HepG2 (cell line): ENCODE data around the gene PRKAR2B. TPM values are rescaled to one million over a fixed set of nuclear protein-coding genes. Genes with fewer than 3 reads are reported as not detected.

Experiments used
- ATAC-seq: fragments of 200-7000 bp; cut with Tn5 transposase; 3 replicates; pipeline ENCODE4 v1.9.1; 2020; ENCODE audit warnings: mild to moderate bottlenecking, moderate library complexity
- BruUV-seq: library from RNA; stranded (reverse); fragments of 400-500 nt; replicated peaks from 2 replicates; lab custom pipeline; 2021; lab: Mats Ljungman, UMichigan
- CTCF ChIA-PET: fragments of 300-600 bp; formaldehyde crosslinking; extraction: SDS; loops from one replicate; lab custom pipeline; 2021; ENCODE audit warnings: low total read pairs, inconsistent platforms, low intra/inter-chr PET ratio; lab: Yijun Ruan, JAX
- POLR2A ChIA-PET: fragments of 350-600 bp; sonication (Branson Sonifier 250); formaldehyde crosslinking; loops from one replicate; lab custom pipeline; 2020; ENCODE audit warnings: antibody characterized with exemption, inconsistent platforms; lab: Yijun Ruan, JAX
- DNase-seq: peaks from one replicate; pipeline ENCODE4 v3.0.0-alpha.2; 2015; ENCODE audit warnings: low spot score
- FAIRE-seq: peaks from 3 replicates; lab custom pipeline; 2011; peaks lifted over from hg19 to GRCh38; lab: Jason Lieb, UNC
- H2AFZ ChIP-seq: one replicate; pipeline ENCODE4 v1.6.1; 2011; ENCODE audit warnings: low read length, inconsistent platforms
- H3K27ac ChIP-seq: fragments of 300-600 bp; 3 replicates; pipeline ENCODE4 v1.8.0; 2011; ENCODE audit warnings: mixed run types, mild to moderate bottlenecking, mixed read lengths, low read length, inconsistent platforms; ENCODE audit not compliant: insufficient read depth; ENCODE audit errors: extremely low read length
- H3K27me3 ChIP-seq, 2 experiments: fragments of 200-600 bp in 1 of 2; 2 replicates in 1 of 2; 3 replicates in 1 of 2; pipeline versions ENCODE4 v1.6.0 to v1.8.0; 2011; ENCODE audit warnings: low read length in 2 of 2, mild to moderate bottlenecking in 2 of 2, moderate library complexity in 2 of 2, inconsistent platforms in 1 of 2; ENCODE audit not compliant: insufficient read depth in 2 of 2, control insufficient read depth in 1 of 2
- H3K36me3 ChIP-seq, 2 experiments: fragments of 200-600 bp in 1 of 2; replicated peaks in 1 of 2; 2 replicates in 1 of 2; 3 replicates in 1 of 2; pipeline versions ENCODE4 v1.5.1 to v1.8.0; 2011; ENCODE audit warnings: low read length in 2 of 2, inconsistent platforms in 1 of 2; ENCODE audit not compliant: insufficient read depth in 2 of 2, control insufficient read depth in 1 of 2
- H3K4me1 ChIP-seq: 2 replicates; pipeline ENCODE4 v1.5.1; 2012; ENCODE audit warnings: low read length, inconsistent platforms; ENCODE audit not compliant: insufficient read depth
- H3K4me2 ChIP-seq: 2 replicates; pipeline ENCODE4 v1.6.0; 2011; ENCODE audit warnings: low read depth, low read length, inconsistent platforms
- H3K4me3 ChIP-seq, 3 experiments: fragments of 200-600 bp in 1 of 3; sonication (generic), shearing (Covaris generic) in 1 of 3; replicated peaks in 1 of 3; 2 replicates each; pipeline ENCODE4 v1.5.1; 2011 to 2016; ENCODE audit warnings: low read length in 3 of 3, inconsistent platforms in 2 of 3, low read depth in 2 of 3, mild to moderate bottlenecking in 2 of 3, control low read depth in 1 of 3, mixed read lengths in 1 of 3; ENCODE audit not compliant: insufficient read depth in 1 of 3
- H3K79me2 ChIP-seq: one replicate; pipeline ENCODE4 v1.6.1; 2011; ENCODE audit warnings: low read length, inconsistent platforms; ENCODE audit not compliant: insufficient read depth
- H3K9ac ChIP-seq: 2 replicates; pipeline ENCODE4 v1.6.0; 2011; ENCODE audit warnings: mild to moderate bottlenecking, low read depth, low read length, inconsistent platforms; ENCODE audit not compliant: insufficient read depth
- H3K9me3 ChIP-seq: 2 replicates; pipeline ENCODE4 v1.5.1; 2012; ENCODE audit warnings: mild to moderate bottlenecking, low read length
- H4K20me1 ChIP-seq: 2 replicates; pipeline ENCODE4 v1.6.0; 2011; ENCODE audit warnings: inconsistent platforms, mild to moderate bottlenecking, low read length, moderate library complexity; ENCODE audit not compliant: insufficient read depth
- AFF4 ChIP-seq: sonication (generic); formaldehyde crosslinking; IDR thresholded peaks from 2 replicates; pipeline ENCODE4 v1.4.0; 2020; ENCODE audit warnings: missing genetic modification reagents
- CBX2 ChIP-seq, 2 experiments: fragments of 200-600 bp in 1 of 2; sonication (generic); formaldehyde crosslinking in 1 of 2; IDR thresholded peaks; 2 replicates each; pipeline versions ENCODE4 v1.7.0 to v1.8.1; 2018 to 2022; ENCODE audit warnings: low read depth in 2 of 2, low read length in 1 of 2, mild to moderate bottlenecking in 1 of 2, missing genetic modification reagents in 1 of 2
- ZNF12 ChIP-seq: sonication (generic); formaldehyde crosslinking; IDR thresholded peaks from 2 replicates; pipeline ENCODE4 v1.5.0; 2020; ENCODE audit warnings: missing genetic modification reagents
- WGBS: methylation state at CpG from one replicate; pipeline ENCODE4 v1.1.6; 2017; ENCODE audit warnings: low lambda C conversion rate; 5-methylcytosine and 5-hydroxymethylcytosine counted together
- in situ Hi-C: cut with HindIII; loops from 2 replicates; pipeline ENCODE4 v1.10.0; 2017; ENCODE audit warnings: low pct_unique_long_range_greater_than_20kb; ENCODE audit not compliant: extremely low pct_ligation_motif_present
- intact Hi-C: fragments of 100-400 bp; cut with micrococcal nuclease; formaldehyde crosslinking; loops from one replicate; pipeline ENCODE4 v1.10.0; 2022; ENCODE audit not compliant: unreplicated experiment
- polyA plus RNA-seq, 8 experiments: library from polyadenylated mRNA; depleted of rRNA in 3 of 8; stranded (reverse) in 7 of 8; unstranded in 1 of 8; fragments of >200 nt; fragmentation: Illumina TruSeq in 4 of 8; extraction: Trizol in 4 of 8; gene quantifications; 2 replicates each; pipeline versions ENCODE4 v1.2.1 to v1.2.3, GENCODE V29; 2011 to 2016; ENCODE audit warnings: low read depth in 4 of 8, missing spikeins in 1 of 8, mixed read lengths in 1 of 8; ENCODE audit not compliant: insufficient read depth in 1 of 8
- total RNA-seq, 5 experiments: library from RNA; depleted of rRNA; stranded (reverse); fragments of >200 nt; fragmentation: Illumina TruSeq; extraction: Trizol; gene quantifications; 2 replicates each; pipeline ENCODE4 v1.2.3, GENCODE V29; 2016; ENCODE audit warnings: low read depth in 1 of 5

PRKAR2B gene
- total and polyA plus RNA-seq, 2 of the 13 experiments (the other 11 are each of a cell fraction or from before 2014, with no cell fraction given) = not detected

GRCh38 chr7:107077699-107078516 is 33.4 kb downstream of the PRKAR2B start:
- Histone ChIP-seq H3K9me3 (no peaks in the 10 kb centered on the region), H3K4me2 (no peak overlapping the region), H3K36me3 (no peaks in the 10 kb centered on the region), H3K9ac (no peak overlapping the region), H3K27me3 (no peaks in the 10 kb centered on the region), H2AFZ (no peak overlapping the region), H3K4me3 (no peak overlapping the region), H4K20me1 (no peaks in the 10 kb centered on the region), H3K4me1 (no peaks in the 10 kb centered on the region), H3K27ac (no peak overlapping the region), H3K79me2 (no peaks in the 10 kb centered on the region)
- 47% methylated on average over 10 of the region's 10 CpGs for WGBS
- POLR2A ChIA-PET = no interaction called here
- DNase-seq (no peak), ATAC-seq (no peak), FAIRE-seq (no peak)
- CTCF ChIA-PET = no interaction called here
- TF ChIP-seq CBX2 (IDR thresholded peaks at IDR 0.05; ENCODE audit: low read depth, low read length) = no peak
- no peak for TF ChIP-seq CBX2 (CRISPR knock-in tag; IDR thresholded peaks at IDR 0.05; ENCODE audit: low read depth)
- no TSS peak for BruUV-seq
- in situ Hi-C loops = no loop called here
- intact Hi-C loops = no loop called here

GRCh38 chr7:107078517-107078966 is 34.0 kb downstream of the PRKAR2B start:
- intact Hi-C loops (no loop called here), in situ Hi-C loops (no loop called here)
- ChIA-PET CTCF (no interaction called here), POLR2A (no interaction called here)
- no TSS peak for BruUV-seq
- H3K79me2 ChIP-seq = no peaks in the 10 kb centered on the region
- TF ChIP-seq ZNF12 (CRISPR knock-in tag) = 0 out of 2 replicates have a peak, but pooled peaks have one; percentile 60
- no peak for TF ChIP-seq AFF4 (CRISPR knock-in tag)
- ATAC-seq (no peak), DNase-seq (no peak), FAIRE-seq (no peak)
- no peaks in the 10 kb centered on the region for H4K20me1 ChIP-seq
- H3K4me3 ChIP-seq = no peak overlapping the region
- H3K36me3 ChIP-seq = no peaks in the 10 kb centered on the region
- 35% methylated on average over 2 of the region's 2 CpGs for WGBS
- H3K9me3 ChIP-seq = no peaks in the 10 kb centered on the region
- no peak overlapping the region for H3K9ac ChIP-seq
- no peak overlapping the region for H3K4me2 ChIP-seq
- H2AFZ ChIP-seq = no peak overlapping the region
- H3K27ac ChIP-seq = no peak overlapping the region
- no peaks in the 10 kb centered on the region for H3K27me3 ChIP-seq
- no peaks in the 10 kb centered on the region for H3K4me1 ChIP-seq
